ENCODE data around the gene FLT1. TPM values are rescaled to one million over a fixed set of nuclear protein-coding genes. Genes with fewer than 3 reads are reported as not detected.

Gene FLT1
- total RNA-seq, 1 donor from 2014 or later, result 0.60 TPM

- no peaks in the 10 kb centered on the region for H3K9me3 Mint-ChIP-seq (ENCODE audit: low read depth)
- no peak overlapping the region for H3K27ac Mint-ChIP-seq (ENCODE audit: unreplicated experiment)
- peaks cover 7% of the 10 kb centered on the region for H3K4me1 Mint-ChIP-seq (ENCODE audit: low read depth)
- no peaks in the 10 kb centered on the region for H3K27me3 Mint-ChIP-seq (ENCODE audit: low read depth)
- H3K4me3 Mint-ChIP-seq (ENCODE audit: unreplicated experiment), result no peak overlapping the region
- DNase-seq (ENCODE audit: low spot score), result no peak
- no peak for TF ChIP-seq CTCF (IDR thresholded peaks at IDR 0.05)
- H3K36me3 Mint-ChIP-seq (ENCODE audit: low read depth), result no peaks in the 10 kb centered on the region
Measured at GRCh38 chr13:28392896-28393505, 101.9 kb downstream of the FLT1 start.

- DNase-seq (ENCODE audit: low spot score), result no peak
- no peak overlapping the region for H3K4me3 Mint-ChIP-seq (ENCODE audit: unreplicated experiment)
- no peak for TF ChIP-seq CTCF (IDR thresholded peaks at IDR 0.05)
- H3K36me3 Mint-ChIP-seq (ENCODE audit: low read depth), result no peaks in the 10 kb centered on the region
- H3K4me1 Mint-ChIP-seq (ENCODE audit: low read depth), result peaks cover 7% of the 10 kb centered on the region
- no peaks in the 10 kb centered on the region for H3K9me3 Mint-ChIP-seq (ENCODE audit: low read depth)
- no peak overlapping the region for H3K27ac Mint-ChIP-seq (ENCODE audit: unreplicated experiment)
- no peaks in the 10 kb centered on the region for H3K27me3 Mint-ChIP-seq (ENCODE audit: low read depth)
Measured at GRCh38 chr13:28392428-28392827, 102.5 kb downstream of the FLT1 start.

GRCh38 chr13:28387740-28388501 lies 107.0 kb downstream of the FLT1 start:
- Mint-ChIP-seq H3K4me1 (ENCODE audit: low read depth) (peaks cover 7% of the 10 kb centered on the region), H3K4me3 (ENCODE audit: unreplicated experiment) (no peak overlapping the region), H3K27ac (ENCODE audit: unreplicated experiment) (no peak overlapping the region)

GRCh38 chr13:28385362-28385761 lies 109.6 kb downstream of the FLT1 start:
- Mint-ChIP-seq H3K9me3 (ENCODE audit: low read depth) (no peaks in the 10 kb centered on the region), H3K27ac (ENCODE audit: unreplicated experiment) (no peak overlapping the region), H3K4me3 (ENCODE audit: unreplicated experiment) (no peak overlapping the region), H3K36me3 (ENCODE audit: low read depth) (peaks cover 1% of the 10 kb centered on the region), H3K4me1 (ENCODE audit: low read depth) (no peaks in the 10 kb centered on the region), H3K27me3 (ENCODE audit: low read depth) (peaks cover 3% of the 10 kb centered on the region)
- no peak for TF ChIP-seq CTCF (IDR thresholded peaks at IDR 0.05)
- no peak for DNase-seq (ENCODE audit: low spot score)

More at GRCh38 chr13:28387740-28388501, 107.0 kb downstream of the FLT1 start:
- H3K9me3 Mint-ChIP-seq (ENCODE audit: low read depth), result no peaks in the 10 kb centered on the region
- DNase-seq (ENCODE audit: low spot score), result no peak
- TF ChIP-seq CTCF (IDR thresholded peaks at IDR 0.05), result no peak
- peaks cover 1% of the 10 kb centered on the region for H3K36me3 Mint-ChIP-seq (ENCODE audit: low read depth)
- H3K27me3 Mint-ChIP-seq (ENCODE audit: low read depth), result peaks cover 3% of the 10 kb centered on the region

GRCh38 chr13:28384789-28385188 lies 110.1 kb downstream of the FLT1 start:
- H3K27ac Mint-ChIP-seq (ENCODE audit: unreplicated experiment), result no peak overlapping the region
- no peaks in the 10 kb centered on the region for H3K9me3 Mint-ChIP-seq (ENCODE audit: low read depth)
- no peak overlapping the region for H3K4me3 Mint-ChIP-seq (ENCODE audit: unreplicated experiment)
- H3K4me1 Mint-ChIP-seq (ENCODE audit: low read depth), result no peaks in the 10 kb centered on the region
- peaks cover 1% of the 10 kb centered on the region for H3K36me3 Mint-ChIP-seq (ENCODE audit: low read depth)
- no peak for DNase-seq (ENCODE audit: low spot score)
- TF ChIP-seq CTCF (IDR thresholded peaks at IDR 0.05), result no peak
- peaks cover 3% of the 10 kb centered on the region for H3K27me3 Mint-ChIP-seq (ENCODE audit: low read depth)

Data from chondrocyte (in vitro differentiated cells).